ENCODE measurements around the gene MMP24.

MMP24 gene

DNA sequence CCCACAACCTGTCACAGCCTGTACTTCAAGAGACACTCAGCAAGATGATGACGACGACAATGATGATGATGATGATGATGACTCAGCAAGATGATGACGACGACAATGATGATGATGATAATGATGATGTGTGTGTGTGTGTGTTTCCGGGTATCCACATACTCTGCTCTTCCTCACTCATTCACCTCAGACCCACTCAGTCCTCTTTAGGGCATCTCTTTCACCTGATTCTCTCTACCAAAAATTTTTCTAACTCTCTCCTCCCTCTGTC is 59.3 kb downstream of the MMP24 start:
- TF ChIP-seq CTCF (IDR thresholded peaks at IDR 0.05; ENCODE audit: low read depth, low read length, missing control alignments): no peak
- H3K4me3 ChIP-seq (ENCODE audit: low read depth, low read length): no peak overlapping the region
- no peak for DNase-seq (ENCODE audit: low read depth)

- DNase-seq (ENCODE audit: low read depth): no peak
- H3K4me3 ChIP-seq (ENCODE audit: low read depth, low read length): no peak overlapping the region
- no peak for TF ChIP-seq CTCF (IDR thresholded peaks at IDR 0.05; ENCODE audit: low read depth, low read length, missing control alignments)
Observed at GRCh38 chr20:35286077-35286898, 59.8 kb downstream of the MMP24 start.

DNA sequence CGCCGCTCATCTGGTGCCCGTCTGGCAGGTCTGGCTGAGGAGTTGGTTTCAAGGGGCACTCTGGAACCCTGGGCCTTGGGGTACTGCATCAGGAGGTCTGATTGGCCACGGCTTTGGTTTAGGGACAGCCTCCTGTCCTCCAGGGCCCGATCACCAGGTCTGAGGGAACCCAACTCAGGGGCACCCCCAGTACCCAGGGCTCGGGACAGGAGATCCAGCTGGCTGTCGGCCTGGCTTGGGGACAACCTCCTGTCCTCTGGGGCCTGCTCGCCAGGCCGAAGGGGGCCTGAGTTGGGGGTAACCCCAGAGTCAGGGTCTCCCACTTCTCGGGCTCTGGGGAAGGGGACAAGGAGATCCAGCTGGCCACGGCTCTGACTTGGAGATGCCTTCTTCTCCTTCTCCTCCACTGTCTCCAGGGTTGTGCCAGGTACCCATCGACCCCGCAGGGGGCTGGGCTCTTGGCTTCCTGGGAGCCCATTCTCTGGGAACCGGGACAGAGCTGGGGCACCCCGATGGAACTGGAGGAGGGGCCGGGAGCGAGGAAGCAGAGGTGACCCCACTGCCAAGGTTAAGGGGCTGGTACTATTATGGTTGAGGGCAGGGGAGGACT is 60.5 kb downstream of the MMP24 start:
- no peak for DNase-seq (ENCODE audit: low read depth)
- H3K4me3 ChIP-seq (ENCODE audit: low read depth, low read length): no peak overlapping the region
- no peak for TF ChIP-seq CTCF (IDR thresholded peaks at IDR 0.05; ENCODE audit: low read depth, low read length, missing control alignments)

- DNase-seq (ENCODE audit: low read depth): no peak
- H3K4me3 ChIP-seq (ENCODE audit: low read depth, low read length): no peak overlapping the region
- no peak for TF ChIP-seq CTCF (IDR thresholded peaks at IDR 0.05; ENCODE audit: low read depth, low read length, missing control alignments)
Observed at GRCh38 chr20:35287509-35288324, 61.2 kb downstream of the MMP24 start.

GRCh38 chr20:35288325-35289060 is 62.0 kb downstream of the MMP24 start:
- no peak for TF ChIP-seq CTCF (IDR thresholded peaks at IDR 0.05; ENCODE audit: low read depth, low read length, missing control alignments)
- no peak overlapping the region for H3K4me3 ChIP-seq (ENCODE audit: low read depth, low read length)
- DNase-seq (ENCODE audit: low read depth): no peak

DNA sequence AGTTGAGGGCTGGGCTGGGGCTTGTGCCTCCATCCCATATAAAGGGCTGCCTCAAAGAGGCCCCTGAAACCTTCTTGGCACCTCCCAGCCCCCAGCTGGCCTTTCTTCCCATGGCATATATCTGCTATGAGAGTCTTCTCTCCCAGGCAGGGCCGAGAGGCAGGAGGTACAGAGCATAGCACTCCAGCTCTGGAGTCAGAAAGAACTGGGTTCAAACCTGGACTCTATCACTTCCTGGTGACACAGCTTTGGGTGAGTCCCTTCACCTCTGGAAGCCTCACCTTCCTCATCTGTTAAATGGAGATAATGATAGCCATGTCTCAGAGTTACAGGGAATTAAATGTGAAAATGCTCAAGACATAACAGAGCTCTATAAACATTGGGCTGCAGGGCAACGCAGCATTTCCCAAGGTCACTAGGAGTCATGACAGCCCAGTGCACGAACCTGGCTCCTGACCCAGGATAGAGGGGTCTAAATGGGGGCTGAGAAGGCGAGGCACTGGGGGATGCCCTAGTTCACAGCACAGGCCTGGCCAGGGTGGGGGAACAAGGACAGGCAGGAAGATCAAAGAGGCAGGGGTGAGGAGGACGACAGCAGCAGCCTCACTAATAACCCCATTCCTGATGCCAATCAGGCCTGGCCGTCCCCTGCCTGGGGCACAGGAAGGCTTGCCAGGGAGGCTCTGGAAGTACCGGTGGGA is 63.8 kb downstream of the MMP24 start:
- TF ChIP-seq CTCF (IDR thresholded peaks at IDR 0.05; ENCODE audit: low read depth, low read length, missing control alignments): no peak
- no peak for DNase-seq (ENCODE audit: low read depth)
- H3K4me3 ChIP-seq (ENCODE audit: low read depth, low read length): no peak overlapping the region
